Activated CD8-positive, alpha-beta T cell treated with anti-CD3 and anti-CD28 coated beads for 36 hours (primary cell): ENCODE data around the gene RBM45. TPM values are rescaled to one million over a fixed set of nuclear protein-coding genes. Genes with fewer than 3 reads are reported as not detected.

Experiments used
- ATAC-seq: fragments of 200-7000 bp; cut with Tn5 transposase; one replicate; pipeline ENCODE4 v1.10.0; 2021; ENCODE audit warnings: mild to moderate bottlenecking, moderate library complexity
- CTCF ChIA-PET: fragments of 350-600 bp; sonication (Branson Sonifier 250); formaldehyde crosslinking; loops from one replicate; lab custom pipeline; 2021; ENCODE audit warnings: antibody characterized with exemption; lab: Charles Lee
- POLR2A ChIA-PET: fragments of 350-600 bp; sonication (Branson Sonifier 250); formaldehyde crosslinking; loops from one replicate; lab custom pipeline; 2021; ENCODE audit warnings: antibody characterized with exemption; lab: Charles Lee
- DNase-seq: peaks from one replicate; pipeline ENCODE4 v3.0.0-alpha.2; 2020
- H3K27ac Mint-ChIP-seq: one replicate; pipeline ENCODE4 v1.8.0; 2021; ENCODE audit warnings: mild to moderate bottlenecking, mixed read lengths
- H3K27me3 Mint-ChIP-seq: one replicate; pipeline ENCODE4 v1.8.0; 2021; ENCODE audit warnings: mixed read lengths
- H3K36me3 Mint-ChIP-seq: one replicate; pipeline ENCODE4 v1.8.0; 2021; ENCODE audit warnings: low read depth, mixed read lengths
- H3K4me1 Mint-ChIP-seq: one replicate; pipeline ENCODE4 v1.8.0; 2021; ENCODE audit warnings: low read depth, mixed read lengths
- H3K4me3 Mint-ChIP-seq: one replicate; pipeline ENCODE4 v1.8.0; 2021; ENCODE audit warnings: mild to moderate bottlenecking, moderate library complexity, mixed read lengths
- H3K9me3 Mint-ChIP-seq: one replicate; pipeline ENCODE4 v1.8.0; 2021; ENCODE audit warnings: mixed read lengths
- intact Hi-C: fragments of 100-400 bp; cut with micrococcal nuclease; formaldehyde crosslinking; loops from one replicate; pipeline ENCODE4 v1.10.0; 2022
- total RNA-seq, 2 experiments: library from RNA; stranded (reverse); gene quantifications; one replicate each; pipeline ENCODE4 v1.2.3, GENCODE V29; 2021
- TF ChIP-seq, protein P1 (sequence below): fragments of 200-600 bp; IDR thresholded peaks from one replicate; pipeline ENCODE4 v1.8.0; 2022; ENCODE audit warnings: antibody characterized with exemption, mild to moderate bottlenecking

The RBM45 gene
- total RNA-seq, 2 experiments from 2014 or later: 9.0 to 10.6 TPM

GRCh38 chr2:178114462-178114861 is 2.2 kb downstream of the RBM45 start:
- DNase-seq: no peak
- Mint-ChIP-seq H3K36me3 (peaks cover 4% of the 10 kb centered on the region), H3K27me3 (no peaks in the 10 kb centered on the region), H3K27ac (peak overlapping the region; percentile 42), H3K4me1 (peaks cover 29% of the 10 kb centered on the region), H3K9me3 (no peaks in the 10 kb centered on the region), H3K4me3 (no peak overlapping the region)
- no peak for ATAC-seq
- intact Hi-C loops: loop anchor here (2.0 kb wide), 1 partner anchor 80 kb away; the partner anchor contains the start of gene OSBPL6
- TF ChIP-seq, protein P1, sequence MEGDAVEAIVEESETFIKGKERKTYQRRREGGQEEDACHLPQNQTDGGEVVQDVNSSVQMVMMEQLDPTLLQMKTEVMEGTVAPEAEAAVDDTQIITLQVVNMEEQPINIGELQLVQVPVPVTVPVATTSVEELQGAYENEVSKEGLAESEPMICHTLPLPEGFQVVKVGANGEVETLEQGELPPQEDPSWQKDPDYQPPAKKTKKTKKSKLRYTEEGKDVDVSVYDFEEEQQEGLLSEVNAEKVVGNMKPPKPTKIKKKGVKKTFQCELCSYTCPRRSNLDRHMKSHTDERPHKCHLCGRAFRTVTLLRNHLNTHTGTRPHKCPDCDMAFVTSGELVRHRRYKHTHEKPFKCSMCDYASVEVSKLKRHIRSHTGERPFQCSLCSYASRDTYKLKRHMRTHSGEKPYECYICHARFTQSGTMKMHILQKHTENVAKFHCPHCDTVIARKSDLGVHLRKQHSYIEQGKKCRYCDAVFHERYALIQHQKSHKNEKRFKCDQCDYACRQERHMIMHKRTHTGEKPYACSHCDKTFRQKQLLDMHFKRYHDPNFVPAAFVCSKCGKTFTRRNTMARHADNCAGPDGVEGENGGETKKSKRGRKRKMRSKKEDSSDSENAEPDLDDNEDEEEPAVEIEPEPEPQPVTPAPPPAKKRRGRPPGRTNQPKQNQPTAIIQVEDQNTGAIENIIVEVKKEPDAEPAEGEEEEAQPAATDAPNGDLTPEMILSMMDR: no peak
- ChIA-PET CTCF (interaction anchor here (0.7 to 2.7 kb wide), 3 partner anchors 76 to 165 kb away, joined by 3 to 11 read pairs (median 3); no protein-coding TSS in a partner anchor), POLR2A (interaction anchor here (1.3 kb wide), 1 partner anchor 300 kb away, joined by 3 read pairs; no protein-coding TSS in a partner anchor)

GRCh38 chr2:178115271-178115670 is 3.0 kb downstream of the RBM45 start:
- TF ChIP-seq, protein P1: no peak
- H3K4me3 Mint-ChIP-seq: no peak overlapping the region
- peaks cover 29% of the 10 kb centered on the region for H3K4me1 Mint-ChIP-seq
- DNase-seq (no peak), ATAC-seq (no peak)
- intact Hi-C loops: loop anchor here (2.0 kb wide), 1 partner anchor 80 kb away; the partner anchor contains the start of gene OSBPL6
- H3K36me3 Mint-ChIP-seq: peaks cover 8% of the 10 kb centered on the region
- no peaks in the 10 kb centered on the region for H3K27me3 Mint-ChIP-seq
- POLR2A ChIA-PET: interaction anchor here (1.3 kb wide), 1 partner anchor 299 kb away, joined by 3 read pairs; no protein-coding TSS in a partner anchor
- no peaks in the 10 kb centered on the region for H3K9me3 Mint-ChIP-seq
- H3K27ac Mint-ChIP-seq: no peak overlapping the region
- CTCF ChIA-PET: no interaction called here

DNA sequence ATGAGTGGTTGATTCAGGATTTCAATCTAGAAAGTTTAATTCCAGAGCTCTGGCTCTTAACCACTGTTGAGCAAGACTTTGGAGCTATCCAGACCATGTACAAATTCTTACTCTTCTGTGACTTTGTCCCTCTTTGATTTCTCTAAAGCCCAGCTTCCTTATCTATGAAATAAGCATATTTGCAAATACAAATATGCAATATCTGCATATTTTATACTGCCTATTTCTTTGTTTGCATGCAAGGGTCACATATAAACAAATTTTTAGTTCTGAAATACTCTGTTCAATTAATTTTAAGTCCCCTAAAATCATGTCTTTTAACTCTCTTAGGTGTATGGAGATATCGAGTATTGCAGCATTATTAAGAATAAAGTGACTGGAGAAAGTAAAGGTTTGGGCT is 5.5 kb downstream of the RBM45 start:
- H3K4me1 Mint-ChIP-seq: peaks cover 22% of the 10 kb centered on the region
- no peak overlapping the region for H3K27ac Mint-ChIP-seq
- ATAC-seq: no peak
- CTCF ChIA-PET: interaction anchor here (0.9 to 1.7 kb wide), 5 partner anchors 8 to 301 kb away, joined by 3 read pairs; no protein-coding TSS in a partner anchor
- POLR2A ChIA-PET: interaction anchor here (0.6 kb wide), 1 partner anchor 12 kb away, joined by 4 read pairs; no protein-coding TSS in a partner anchor
- no peaks in the 10 kb centered on the region for H3K27me3 Mint-ChIP-seq
- intact Hi-C loops: no loop called here
- H3K36me3 Mint-ChIP-seq: peaks cover 16% of the 10 kb centered on the region
- TF ChIP-seq, protein P1: no peak
- no peak for DNase-seq
- H3K4me3 Mint-ChIP-seq: no peak overlapping the region
- H3K9me3 Mint-ChIP-seq: no peaks in the 10 kb centered on the region

DNA sequence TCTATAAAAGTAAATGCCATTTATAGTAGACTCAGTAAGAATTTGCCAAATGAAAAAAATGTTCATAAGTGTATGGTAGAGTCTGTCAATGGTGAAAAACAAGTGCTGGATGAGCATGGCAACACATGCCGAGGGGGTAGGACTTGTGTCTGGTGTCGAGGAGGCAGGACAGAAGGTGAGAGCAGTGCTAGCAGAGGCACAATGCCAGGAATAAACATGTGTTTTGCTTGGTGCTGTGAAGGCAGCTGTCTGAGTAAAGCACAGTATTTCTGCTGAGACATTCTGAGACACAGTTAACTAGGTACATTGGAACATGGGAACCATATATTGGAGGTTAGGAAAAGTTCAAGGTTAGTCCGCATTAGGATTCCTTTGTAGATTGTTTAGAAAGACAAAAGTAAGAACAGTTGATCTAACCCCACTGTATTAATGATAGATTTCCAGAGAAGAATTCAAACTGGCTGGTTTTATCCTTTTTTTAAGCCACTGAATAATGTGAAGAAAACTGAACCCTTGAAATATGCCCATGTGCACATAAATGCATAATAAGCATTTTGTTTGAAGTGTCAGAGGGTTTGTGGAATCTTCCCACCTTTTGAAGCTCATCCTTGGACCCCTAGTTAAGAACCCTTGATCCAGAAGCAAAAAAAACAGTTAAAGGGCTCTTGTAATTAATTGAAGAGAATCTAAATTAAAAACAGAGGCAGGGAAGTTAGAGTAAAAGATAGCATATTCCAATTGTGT is 7.1 kb downstream of the RBM45 start:
- DNase-seq (no peak), ATAC-seq (no peak)
- no peaks in the 10 kb centered on the region for H3K27me3 Mint-ChIP-seq
- H3K36me3 Mint-ChIP-seq: peaks cover 19% of the 10 kb centered on the region
- intact Hi-C loops: no loop called here
- POLR2A ChIA-PET: no interaction called here
- no peak overlapping the region for H3K27ac Mint-ChIP-seq
- CTCF ChIA-PET: interaction anchor here (0.7 to 1.5 kb wide), 6 partner anchors 9 to 14 kb away, joined by 3 to 4 read pairs (median 4); no protein-coding TSS in a partner anchor
- H3K4me1 Mint-ChIP-seq: peaks cover 12% of the 10 kb centered on the region
- H3K9me3 Mint-ChIP-seq: no peaks in the 10 kb centered on the region
- TF ChIP-seq, protein P1: no peak
- no peak overlapping the region for H3K4me3 Mint-ChIP-seq

- H3K36me3 Mint-ChIP-seq: peaks cover 28% of the 10 kb centered on the region
These were observed 10.9 kb downstream of the RBM45 start for GRCh38 chr2:178123163-178123562.

More at GRCh38 chr2:178123163-178123562, 10.9 kb downstream of the RBM45 start:
- H3K9me3 Mint-ChIP-seq: no peaks in the 10 kb centered on the region
- DNase-seq (no peak), ATAC-seq (no peak)
- H3K4me1 Mint-ChIP-seq: peaks cover 2% of the 10 kb centered on the region
- H3K27ac Mint-ChIP-seq: no peak overlapping the region
- ChIA-PET CTCF (interaction anchor here (0.7 to 3.5 kb wide), 5 partner anchors 9 to 292 kb away, joined by 3 to 18 read pairs (median 3); partner anchors contain the start of gene RBM45), POLR2A (interaction anchor here (1.0 to 1.2 kb wide), 2 partner anchors 10 to 11 kb away, joined by 3 to 4 read pairs; partner anchors contain the start of gene RBM45)
- intact Hi-C loops: no loop called here
- H3K4me3 Mint-ChIP-seq: no peak overlapping the region
- H3K27me3 Mint-ChIP-seq: no peaks in the 10 kb centered on the region
- TF ChIP-seq, protein P1: no peak
